Liver (tissue), 9 donors: ENCODE measurements around the gene MAP4K2. TPM values are rescaled to one million over a fixed set of nuclear protein-coding genes. Genes with fewer than 3 reads are reported as not detected.

Experiments
- DNase-seq: peaks from one replicate; pipeline ENCODE4 v3.0.0-alpha.2; 2017; ENCODE audit warnings: low spot score
- H3K27ac ChIP-seq, 2 donors: one replicate each; pipeline ENCODE4 v1.7.0; 2013; ENCODE audit warnings: inconsistent platforms in 2 of 2, low read length in 2 of 2, control low read depth in 1 of 2, low read depth in 1 of 2, mild to moderate bottlenecking in 1 of 2
- H3K27me3 ChIP-seq, 4 donors: one replicate each; pipeline versions ENCODE4 v1.6.1 to v1.7.0; 2013; ENCODE audit warnings: low read length in 3 of 4, inconsistent platforms in 1 of 4, mild to moderate bottlenecking in 1 of 4, moderate library complexity in 1 of 4; ENCODE audit not compliant: control insufficient read depth in 4 of 4, insufficient read depth in 4 of 4
- H3K36me3 ChIP-seq, 4 donors: one replicate each; pipeline versions ENCODE4 v1.6.1 to v1.7.0; 2013; ENCODE audit warnings: low read length in 3 of 4, mild to moderate bottlenecking in 3 of 4, low read depth in 1 of 4, moderate library complexity in 1 of 4; ENCODE audit not compliant: control insufficient read depth in 4 of 4, insufficient read depth in 3 of 4
- H3K4me1 ChIP-seq, 4 donors: one replicate each; pipeline versions ENCODE4 v1.6.1 to v1.7.0; 2013; ENCODE audit warnings: low read length in 3 of 4, mild to moderate bottlenecking in 3 of 4, moderate library complexity in 1 of 4; ENCODE audit not compliant: control insufficient read depth in 4 of 4, insufficient read depth in 4 of 4
- H3K4me3 ChIP-seq, 3 donors: one replicate each; pipeline versions ENCODE4 v1.6.1 to v1.7.0; 2013; ENCODE audit warnings: low read length in 3 of 3, control low read depth in 1 of 3, low read depth in 1 of 3, mild to moderate bottlenecking in 1 of 3
- H3K9ac ChIP-seq, 2 donors: one replicate each; pipeline ENCODE4 v1.7.0; 2013; ENCODE audit warnings: low read length in 2 of 2, mild to moderate bottlenecking in 2 of 2, moderate library complexity in 2 of 2, control low read depth in 1 of 2, low read depth in 1 of 2
- H3K9me3 ChIP-seq, 4 donors: one replicate each; pipeline versions ENCODE4 v1.6.1 to v1.7.0; 2013; ENCODE audit warnings: low read length in 3 of 4; ENCODE audit not compliant: control insufficient read depth in 4 of 4
- ATF3 ChIP-seq: IDR thresholded peaks from 2 replicates; pipeline ENCODE4 v1.6.1; 2016; ENCODE audit warnings: antibody characterized with exemption
- FOXA1 ChIP-seq: IDR thresholded peaks from 2 replicates; pipeline ENCODE4 v1.6.1; 2016; ENCODE audit warnings: antibody characterized with exemption
- FOXA2 ChIP-seq: IDR thresholded peaks from 2 replicates; pipeline ENCODE4 v1.6.1; 2016; ENCODE audit warnings: antibody characterized with exemption
- GABPA ChIP-seq, 2 donors: IDR thresholded peaks in 1 of 2; conservative IDR thresholded peaks in 1 of 2; 2 replicates each; pipeline ENCODE4 v1.6.1; 2016; ENCODE audit warnings: antibody characterized with exemption in 2 of 2, mild to moderate bottlenecking in 1 of 2, moderate library complexity in 1 of 2
- HNF4A ChIP-seq, 2 donors: conservative IDR thresholded peaks; 2 replicates each; pipeline ENCODE4 v1.6.1; 2016; ENCODE audit warnings: antibody characterized with exemption in 2 of 2, mild to moderate bottlenecking in 2 of 2
- HNF4G ChIP-seq: IDR thresholded peaks from 2 replicates; pipeline ENCODE4 v1.6.1; 2016; ENCODE audit warnings: antibody characterized with exemption
- JUND ChIP-seq, 2 donors: IDR thresholded peaks; 2 replicates each; pipeline ENCODE4 v1.6.1; 2016; ENCODE audit warnings: antibody characterized with exemption in 2 of 2
- NR2F2 ChIP-seq: IDR thresholded peaks from 2 replicates; pipeline ENCODE4 v1.6.1; 2016; ENCODE audit warnings: antibody characterized with exemption
- RAD21 ChIP-seq, 2 donors: IDR thresholded peaks; 2 replicates each; pipeline ENCODE4 v1.6.1; 2016; ENCODE audit warnings: antibody characterized with exemption in 2 of 2, mild to moderate bottlenecking in 2 of 2
- RXRA ChIP-seq, 2 donors: IDR thresholded peaks; 2 replicates each; pipeline ENCODE4 v1.6.1; 2017 to 2018; ENCODE audit warnings: antibody characterized with exemption in 2 of 2, mild to moderate bottlenecking in 1 of 2
- YY1 ChIP-seq: IDR thresholded peaks from 2 replicates; pipeline ENCODE4 v1.6.1; 2016; ENCODE audit warnings: antibody characterized with exemption, mild to moderate bottlenecking
- ZBTB33 ChIP-seq: IDR thresholded peaks from 2 replicates; pipeline ENCODE4 v1.6.1; 2016; ENCODE audit warnings: antibody characterized with exemption
- WGBS: extraction: QIAGEN DNeasy Blood & Tissue Kit; methylation state at CpG from one replicate; pipeline ENCODE4 v1.1.7; 2013; 5-methylcytosine and 5-hydroxymethylcytosine counted together
- polyA plus RNA-seq, 2 donors: library from polyadenylated mRNA; stranded (reverse) in 1 of 2; unstranded in 1 of 2; fragments of 200-250 nt in 1 of 2; fragments of >200 nt in 1 of 2; fragmentation: Nextera tagmentation in 1 of 2; extraction: Ambion mirVana in 1 of 2; gene quantifications; one replicate each; pipeline versions ENCODE4 v1.2.1 to v1.2.3, GENCODE V29; 2013 to 2015
- total RNA-seq, 2 donors: library from RNA; depleted of rRNA; stranded (reverse); fragments of >200 nt; gene quantifications; one replicate each; pipeline ENCODE4 v1.2.3, GENCODE V29; 2014
- TF ChIP-seq, protein P1 (sequence below): IDR thresholded peaks from 2 replicates; pipeline ENCODE4 v1.6.1; 2016; ENCODE audit warnings: antibody characterized with exemption
- TF ChIP-seq, protein P2 (sequence below): fragments of 150-350 bp; IDR thresholded peaks from 2 replicates; pipeline ENCODE4 v1.5.1; 2017; ENCODE audit warnings: improper control_type of control experiment, low read depth, low read length; ENCODE audit not compliant: missing input control
- donor health status: healthy.
- donor health status: healthy.
- donor health status: healthy.
- donor health status: healthy.
- donor health status: healthy.

MAP4K2 gene
- total and polyA plus RNA-seq, 4 donors, result 2.1 to 6.9 (median 3.5) TPM

GRCh38 chr11:64839887-64840782 is 37.1 kb upstream of the MAP4K2 start:
- DNase-seq, result no peak
- H3K4me1 ChIP-seq, result peaks cover 2 to 6% (median 5%) of the 10 kb centered on the region in 4 donors
- H3K27ac ChIP-seq, result no peak overlapping the region
- H3K9me3 ChIP-seq, result no peaks in the 10 kb centered on the region
- no peak overlapping the region for H3K9ac ChIP-seq
- H3K4me3 ChIP-seq, result no peak overlapping the region
- no peaks in the 10 kb centered on the region for H3K36me3 ChIP-seq
- 94% methylated on average over 24 of the region's 24 CpGs for WGBS
- TF ChIP-seq RAD21 (IDR thresholded peaks at IDR 0.05), result peak in 1 of 2 donors; percentile 74
- TF ChIP-seq GABPA (IDR thresholded peaks at IDR 0.05 in 1 of 2, conservative IDR thresholded peaks at IDR 0.05 in 1 of 2), result no peak
- no peaks in the 10 kb centered on the region for H3K27me3 ChIP-seq

GRCh38 chr11:64839335-64839734 is 36.3 kb upstream of the MAP4K2 start:
- 92% methylated on average over 13 of the region's 13 CpGs for WGBS
- no peak for DNase-seq

More at GRCh38 chr11:64839335-64839734, 36.3 kb upstream of the MAP4K2 start:
- Histone ChIP-seq H3K9me3 (no peaks in the 10 kb centered on the region), H3K27me3 (no peaks in the 10 kb centered on the region), H3K4me3 (no peak overlapping the region), H3K4me1 (peaks cover 0 to 5% (median 3%) of the 10 kb centered on the region in 4 donors), H3K9ac (no peak overlapping the region), H3K27ac (no peak overlapping the region), H3K36me3 (no peaks in the 10 kb centered on the region)
- TF ChIP-seq YY1, result no peak
- TF ChIP-seq, protein P1, sequence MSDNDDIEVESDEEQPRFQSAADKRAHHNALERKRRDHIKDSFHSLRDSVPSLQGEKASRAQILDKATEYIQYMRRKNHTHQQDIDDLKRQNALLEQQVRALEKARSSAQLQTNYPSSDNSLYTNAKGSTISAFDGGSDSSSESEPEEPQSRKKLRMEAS, result no peak
- no peak for TF ChIP-seq RAD21 (IDR thresholded peaks at IDR 0.05)
- TF ChIP-seq FOXA1, result no peak
- TF ChIP-seq FOXA2, result no peak
- TF ChIP-seq, protein P2, sequence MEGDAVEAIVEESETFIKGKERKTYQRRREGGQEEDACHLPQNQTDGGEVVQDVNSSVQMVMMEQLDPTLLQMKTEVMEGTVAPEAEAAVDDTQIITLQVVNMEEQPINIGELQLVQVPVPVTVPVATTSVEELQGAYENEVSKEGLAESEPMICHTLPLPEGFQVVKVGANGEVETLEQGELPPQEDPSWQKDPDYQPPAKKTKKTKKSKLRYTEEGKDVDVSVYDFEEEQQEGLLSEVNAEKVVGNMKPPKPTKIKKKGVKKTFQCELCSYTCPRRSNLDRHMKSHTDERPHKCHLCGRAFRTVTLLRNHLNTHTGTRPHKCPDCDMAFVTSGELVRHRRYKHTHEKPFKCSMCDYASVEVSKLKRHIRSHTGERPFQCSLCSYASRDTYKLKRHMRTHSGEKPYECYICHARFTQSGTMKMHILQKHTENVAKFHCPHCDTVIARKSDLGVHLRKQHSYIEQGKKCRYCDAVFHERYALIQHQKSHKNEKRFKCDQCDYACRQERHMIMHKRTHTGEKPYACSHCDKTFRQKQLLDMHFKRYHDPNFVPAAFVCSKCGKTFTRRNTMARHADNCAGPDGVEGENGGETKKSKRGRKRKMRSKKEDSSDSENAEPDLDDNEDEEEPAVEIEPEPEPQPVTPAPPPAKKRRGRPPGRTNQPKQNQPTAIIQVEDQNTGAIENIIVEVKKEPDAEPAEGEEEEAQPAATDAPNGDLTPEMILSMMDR, result no peak
- TF ChIP-seq JUND (IDR thresholded peaks at IDR 0.05), result no peak
- TF ChIP-seq NR2F2, result no peak
- no peak for TF ChIP-seq ATF3
- TF ChIP-seq HNF4G, result no peak
- no peak for TF ChIP-seq HNF4A (conservative IDR thresholded peaks at IDR 0.05)
- TF ChIP-seq ZBTB33, result no peak
- no peak for TF ChIP-seq RXRA (IDR thresholded peaks at IDR 0.05)
